Thyroid gland (tissue), 4 donors: ENCODE results near the gene NPAS2. TPM values are rescaled to one million over a fixed set of nuclear protein-coding genes. Genes with fewer than 3 reads are reported as not detected.
A peak's percentile ranks its signal among the peaks of the same experiment; 100 is the strongest.

Experiments
- DNase-seq, 2 donors: peaks; one replicate each; pipeline ENCODE4 v3.0.0-alpha.2; 2019
- H3K27ac ChIP-seq, 3 donors: fragments of 200-600 bp; sonication (generic); 1 replicate in 2 of 3; 2 replicates in 1 of 3; pipeline ENCODE4 v1.5.1; 2016 to 2019; ENCODE audit warnings: mild to moderate bottlenecking in 1 of 3, moderate library complexity in 1 of 3
- H3K27me3 ChIP-seq: fragments of 200-600 bp; sonication (generic); one replicate; pipeline ENCODE4 v1.5.1; 2019
- H3K36me3 ChIP-seq, 2 donors: fragments of 200-600 bp; sonication (generic); one replicate each; pipeline ENCODE4 v1.5.1; 2016 to 2019
- H3K4me1 ChIP-seq, 2 donors: fragments of 200-600 bp; sonication (generic); one replicate each; pipeline ENCODE4 v1.5.1; 2017 to 2019
- H3K4me3 ChIP-seq, 3 donors: fragments of 200-600 bp; sonication (generic); replicated peaks in 1 of 3; 1 replicate in 2 of 3; 2 replicates in 1 of 3; pipeline ENCODE4 v1.5.1; 2016; ENCODE audit warnings: mild to moderate bottlenecking in 1 of 3
- H3K9me3 ChIP-seq: fragments of 200-600 bp; sonication (generic); one replicate; pipeline ENCODE4 v1.5.1; 2017
- POLR2A ChIP-seq, 2 donors: fragments of 450-650 bp; IDR thresholded peaks; one replicate each; pipeline ENCODE4 v1.6.1; 2017; ENCODE audit warnings: antibody characterized with exemption in 2 of 2, mild to moderate bottlenecking in 2 of 2, moderate library complexity in 1 of 2
- WGBS, 2 donors: methylation state at CpG; one replicate each; pipeline ENCODE4 v1.1.5; 2017; 5-methylcytosine and 5-hydroxymethylcytosine counted together
- intact Hi-C: fragments of 100-400 bp; cut with DNase I; formaldehyde crosslinking; loops from one replicate; pipeline ENCODE4 v1.15.1; 2023
- total RNA-seq, 4 donors: library from RNA; depleted of rRNA; stranded (reverse); fragments of >200 nt; gene quantifications; one replicate each; pipeline ENCODE4 v1.2.3, GENCODE V29; 2016
- TF ChIP-seq, protein P1 (sequence below), 6 experiments: fragments of 200-600 bp in 3 of 6; fragments of 450-650 bp in 3 of 6; sonication (generic) in 3 of 6; IDR thresholded peaks; one replicate each; pipeline ENCODE4 v1.5.1; 2016 to 2019; ENCODE audit warnings: antibody characterized with exemption in 6 of 6, mild to moderate bottlenecking in 2 of 6, inconsistent platforms in 1 of 6, moderate library complexity in 1 of 6

The NPAS2 gene
- total RNA-seq, 4 donors from 2014 or later, result 12.7 to 22.8 (median 16.1) TPM

- no peaks in the 10 kb centered on the region for H3K27me3 ChIP-seq
- no peaks in the 10 kb centered on the region for H3K4me1 ChIP-seq
- H3K4me3 ChIP-seq, result no peak overlapping the region
- WGBS, 2 donors, result 68 to 74% methylated on average over 11 of the region's 11 CpGs
- H3K36me3 ChIP-seq, result no peaks in the 10 kb centered on the region
- TF ChIP-seq, protein P1, sequence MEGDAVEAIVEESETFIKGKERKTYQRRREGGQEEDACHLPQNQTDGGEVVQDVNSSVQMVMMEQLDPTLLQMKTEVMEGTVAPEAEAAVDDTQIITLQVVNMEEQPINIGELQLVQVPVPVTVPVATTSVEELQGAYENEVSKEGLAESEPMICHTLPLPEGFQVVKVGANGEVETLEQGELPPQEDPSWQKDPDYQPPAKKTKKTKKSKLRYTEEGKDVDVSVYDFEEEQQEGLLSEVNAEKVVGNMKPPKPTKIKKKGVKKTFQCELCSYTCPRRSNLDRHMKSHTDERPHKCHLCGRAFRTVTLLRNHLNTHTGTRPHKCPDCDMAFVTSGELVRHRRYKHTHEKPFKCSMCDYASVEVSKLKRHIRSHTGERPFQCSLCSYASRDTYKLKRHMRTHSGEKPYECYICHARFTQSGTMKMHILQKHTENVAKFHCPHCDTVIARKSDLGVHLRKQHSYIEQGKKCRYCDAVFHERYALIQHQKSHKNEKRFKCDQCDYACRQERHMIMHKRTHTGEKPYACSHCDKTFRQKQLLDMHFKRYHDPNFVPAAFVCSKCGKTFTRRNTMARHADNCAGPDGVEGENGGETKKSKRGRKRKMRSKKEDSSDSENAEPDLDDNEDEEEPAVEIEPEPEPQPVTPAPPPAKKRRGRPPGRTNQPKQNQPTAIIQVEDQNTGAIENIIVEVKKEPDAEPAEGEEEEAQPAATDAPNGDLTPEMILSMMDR (IDR thresholded peaks at IDR 0.05), result no peak
- TF ChIP-seq POLR2A (IDR thresholded peaks at IDR 0.05), result no peak
- intact Hi-C loops, result loop anchor here (5.0 kb wide), 2 partner anchors 251 to 376 kb away; no protein-coding TSS in a partner anchor
- H3K27ac ChIP-seq, result peak overlapping the region in 2 of 3 donors; percentile 21 to 23
- H3K9me3 ChIP-seq, result no peaks in the 10 kb centered on the region
- DNase-seq, result no peak
These were observed 163.9 kb downstream of the NPAS2 start for GRCh38 chr2:100983684-100984310.

- TF ChIP-seq, protein P1 (IDR thresholded peaks at IDR 0.05), result peak; percentile 57 to 97 (median 86)
- TF ChIP-seq POLR2A (IDR thresholded peaks at IDR 0.05), result no peak
- H3K27ac ChIP-seq, result no peak overlapping the region
- 31 to 32% methylated on average over 7 of the region's 7 CpGs for WGBS, 2 donors
These were observed 165.0 kb downstream of the NPAS2 start for GRCh38 chr2:100984892-100985307.

DNA sequence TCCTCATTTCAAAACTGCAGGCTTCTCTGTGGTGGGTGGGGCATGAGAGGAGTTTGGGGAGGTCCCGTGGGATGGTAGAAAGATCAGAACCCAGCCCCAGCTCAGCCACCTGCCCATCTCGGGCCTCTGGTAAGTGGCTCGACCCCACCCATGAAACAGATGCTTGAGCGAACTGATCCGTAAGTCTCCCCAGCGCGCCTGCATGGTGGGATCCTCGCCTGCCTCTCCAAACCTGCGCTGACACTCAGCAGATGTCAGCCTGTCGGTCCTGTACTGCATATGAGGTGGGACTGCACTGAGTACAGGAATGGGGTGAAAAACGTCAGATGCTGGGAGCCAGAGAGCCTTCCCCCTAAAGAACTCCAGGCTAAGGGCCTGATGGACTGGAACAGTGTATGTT, 166.2 kb downstream of the NPAS2 start:
- H3K27me3 ChIP-seq, result no peaks in the 10 kb centered on the region
- WGBS, 2 donors, result 88 to 89% methylated on average over 11 of the region's 11 CpGs
- no peaks in the 10 kb centered on the region for H3K9me3 ChIP-seq
- no peak overlapping the region for H3K4me3 ChIP-seq
- TF ChIP-seq, protein P1 (IDR thresholded peaks at IDR 0.05), result no peak
- no peak for TF ChIP-seq POLR2A (IDR thresholded peaks at IDR 0.05)
- no peaks in the 10 kb centered on the region for H3K4me1 ChIP-seq
- intact Hi-C loops, result no loop called here
- H3K27ac ChIP-seq, result no peak overlapping the region
- no peaks in the 10 kb centered on the region for H3K36me3 ChIP-seq
- DNase-seq, result no peak

More at GRCh38 chr2:100984892-100985307, 165.0 kb downstream of the NPAS2 start:
- Histone ChIP-seq H3K9me3 (no peaks in the 10 kb centered on the region), H3K4me3 (no peak overlapping the region), H3K27me3 (no peaks in the 10 kb centered on the region), H3K4me1 (no peaks in the 10 kb centered on the region), H3K36me3 (no peaks in the 10 kb centered on the region)
- intact Hi-C loops, result loop anchor here (5.0 kb wide), 2 partner anchors 253 to 378 kb away; no protein-coding TSS in a partner anchor
- peak; percentile 76 to 80 for DNase-seq

GRCh38 chr2:100987536-100987935, 167.6 kb downstream of the NPAS2 start:
- TF ChIP-seq POLR2A (IDR thresholded peaks at IDR 0.05), result no peak
- TF ChIP-seq, protein P1 (IDR thresholded peaks at IDR 0.05), result no peak
- DNase-seq, result no peak
- Histone ChIP-seq H3K36me3 (no peaks in the 10 kb centered on the region), H3K9me3 (no peaks in the 10 kb centered on the region), H3K27me3 (no peaks in the 10 kb centered on the region), H3K27ac (no peak overlapping the region), H3K4me1 (no peaks in the 10 kb centered on the region), H3K4me3 (no peak overlapping the region)
- WGBS, 2 donors, result 95% methylated on average over 3 of the region's 3 CpGs
- intact Hi-C loops, result no loop called here

DNA sequence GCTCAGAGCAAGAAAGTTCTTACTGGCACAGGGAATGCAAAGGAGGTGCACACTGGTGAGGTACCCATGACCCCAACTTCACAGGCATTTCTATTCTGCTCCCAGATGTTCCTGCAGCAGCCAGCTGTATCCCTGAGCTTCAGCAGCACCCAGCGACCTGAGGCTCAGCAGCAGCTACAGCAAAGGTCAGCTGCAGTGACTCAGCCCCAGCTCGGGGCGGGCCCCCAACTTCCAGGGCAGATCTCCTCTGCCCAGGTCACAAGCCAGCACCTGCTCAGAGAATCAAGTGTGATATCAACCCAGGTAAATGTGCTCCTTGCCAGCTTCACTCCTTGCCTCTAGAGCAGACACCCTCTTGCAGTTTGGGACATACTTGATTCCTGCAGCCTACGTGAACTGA, 168.0 kb downstream of the NPAS2 start:
- 88 to 100% methylated on average over 1 to 4 of the region's 4 CpGs for WGBS, 2 donors
- no peak for DNase-seq
- intact Hi-C loops, result no loop called here
- Histone ChIP-seq H3K9me3 (no peaks in the 10 kb centered on the region), H3K36me3 (no peaks in the 10 kb centered on the region), H3K4me1 (no peaks in the 10 kb centered on the region), H3K27ac (no peak overlapping the region), H3K4me3 (no peak overlapping the region), H3K27me3 (no peaks in the 10 kb centered on the region)
- TF ChIP-seq, protein P1 (IDR thresholded peaks at IDR 0.05), result no peak
- TF ChIP-seq POLR2A (IDR thresholded peaks at IDR 0.05), result no peak
